Caki2 (cell line): ENCODE data around the gene CRYBG3. TPM values are rescaled to one million over a fixed set of nuclear protein-coding genes. Genes with fewer than 3 reads are reported as not detected.

Experiments
- DNase-seq: peaks from one replicate; pipeline ENCODE4 v3.0.0-alpha.2; 2015; ENCODE audit warnings: low read depth
- in situ Hi-C: cut with HindIII; loops from 2 replicates; pipeline ENCODE4 v1.10.0; 2016; ENCODE audit warnings: low sequenced_read_pairs, low pct_unique_long_range_greater_than_20kb, mixed read lengths
- total RNA-seq: library from RNA; depleted of rRNA; stranded (reverse); fragments of >200 nt; shearing (Covaris generic); gene quantifications from 2 replicates; pipeline ENCODE4 v1.2.3, GENCODE V29; 2014; ENCODE audit warnings: low replicate concordance

Gene CRYBG3
- total RNA-seq, 1 experiment from 2014 or later, result 2.0 TPM

DNA sequence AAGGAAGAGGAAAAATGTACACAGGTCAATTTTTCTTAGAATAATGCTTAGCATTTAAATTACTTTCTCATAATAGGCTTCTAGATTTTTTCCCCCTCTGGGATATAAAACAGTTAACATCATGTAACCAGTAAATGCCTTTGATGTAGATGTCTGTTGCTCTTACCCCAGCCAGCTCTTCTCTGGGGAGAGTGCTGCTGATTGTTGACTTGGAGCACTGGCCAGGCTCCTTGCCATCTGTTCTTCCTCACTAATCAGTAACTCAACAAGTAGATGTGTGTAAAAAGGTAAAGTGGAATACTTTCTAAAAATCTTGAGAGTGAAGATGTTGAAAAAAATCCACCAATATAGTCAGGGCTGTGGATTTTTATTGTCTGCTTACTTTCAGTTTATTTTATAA lies 108.2 kb downstream of the CRYBG3 start:
- in situ Hi-C loops, result no loop called here
- DNase-seq, result no peak

- no peak for DNase-seq
- in situ Hi-C loops, result no loop called here
Measured at GRCh38 chr3:97931218-97931617, 109.4 kb downstream of the CRYBG3 start.

GRCh38 chr3:97932387-97932801 lies 110.6 kb downstream of the CRYBG3 start:
- DNase-seq, result no peak
- in situ Hi-C loops, result no loop called here

DNA sequence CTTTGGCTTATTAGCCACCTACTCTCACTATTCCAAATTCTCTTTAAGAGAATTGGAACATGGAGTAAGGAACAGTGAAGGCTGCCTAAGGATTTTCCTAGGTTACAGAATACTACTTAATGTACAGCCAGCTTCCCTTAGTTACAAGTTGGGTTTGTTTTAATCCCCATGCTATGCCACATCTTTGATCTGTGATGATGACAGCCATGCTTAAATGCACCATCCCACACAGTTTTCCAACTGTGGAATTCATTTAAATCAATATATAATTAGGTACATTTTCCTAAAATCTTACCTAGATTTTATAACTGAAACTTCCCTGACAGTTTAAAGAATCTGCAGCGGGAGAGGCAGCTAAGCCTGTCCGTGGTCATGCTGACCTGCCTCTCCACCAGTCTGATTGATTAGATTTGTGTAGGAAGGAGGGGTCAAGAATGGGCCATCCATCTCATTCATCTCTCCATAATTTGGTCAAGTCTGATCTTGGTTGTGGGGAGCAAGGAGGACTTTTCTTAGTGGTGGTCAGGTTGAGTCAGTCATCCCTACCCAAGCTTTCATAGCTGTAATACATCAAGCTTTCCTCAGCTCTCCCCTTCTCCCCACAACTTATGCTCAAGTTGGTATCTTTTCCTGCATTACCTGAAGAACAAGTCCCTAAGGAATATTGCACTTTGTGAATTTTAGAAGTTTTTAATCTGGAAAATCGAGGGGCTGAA lies 113.3 kb downstream of the CRYBG3 start:
- DNase-seq, result no peak
- in situ Hi-C loops, result no loop called here

GRCh38 chr3:97935842-97936241 lies 114.0 kb downstream of the CRYBG3 start:
- DNase-seq, result no peak
- in situ Hi-C loops, result no loop called here

- in situ Hi-C loops, result no loop called here
- DNase-seq, result no peak
Measured at GRCh38 chr3:97937205-97937604, 115.4 kb downstream of the CRYBG3 start.

- in situ Hi-C loops, result no loop called here
- no peak for DNase-seq
Measured at GRCh38 chr3:97938444-97938843, 116.6 kb downstream of the CRYBG3 start.

DNA sequence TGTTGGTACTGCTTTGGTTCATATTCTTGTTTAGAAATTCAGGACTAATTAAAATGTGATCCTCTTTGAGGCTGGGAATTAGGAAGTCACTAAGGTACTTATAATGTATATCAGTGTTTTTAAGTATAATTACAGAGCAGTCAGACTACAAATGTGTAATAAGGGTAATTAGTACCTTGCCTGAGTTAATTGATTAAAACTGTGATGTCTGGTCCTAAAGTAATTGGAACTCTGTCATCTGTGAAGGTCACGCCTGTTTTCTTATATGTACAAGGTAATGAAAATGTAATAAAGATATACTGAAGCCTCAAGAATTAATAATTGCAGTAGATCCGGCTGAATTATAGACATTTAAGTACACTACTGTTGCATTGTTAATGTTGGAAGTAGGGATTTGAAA lies 117.6 kb downstream of the CRYBG3 start:
- in situ Hi-C loops, result no loop called here
- no peak for DNase-seq

DNA sequence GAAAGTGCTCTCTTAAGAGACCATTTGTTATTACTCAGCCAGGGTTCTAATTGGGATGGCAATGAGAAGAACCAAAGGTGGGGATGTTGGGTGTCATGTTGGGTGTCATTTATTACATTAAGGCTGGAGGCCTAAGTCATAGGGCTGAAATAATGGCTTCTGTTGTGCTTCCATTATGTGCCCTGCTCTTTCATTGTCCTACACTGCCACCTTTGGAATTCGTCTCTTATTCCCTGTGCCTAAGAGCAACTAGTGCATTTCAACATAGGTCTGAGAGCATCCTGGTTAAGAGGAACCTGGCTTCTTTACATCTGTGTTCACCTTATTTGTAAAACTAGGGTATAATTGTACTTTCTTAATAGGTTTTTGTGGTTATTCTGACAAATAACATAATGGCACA lies 118.2 kb downstream of the CRYBG3 start:
- DNase-seq, result no peak
- in situ Hi-C loops, result no loop called here

GRCh38 chr3:97942801-97943546 lies 121.2 kb downstream of the CRYBG3 start:
- no peak for DNase-seq
- in situ Hi-C loops, result no loop called here

DNA sequence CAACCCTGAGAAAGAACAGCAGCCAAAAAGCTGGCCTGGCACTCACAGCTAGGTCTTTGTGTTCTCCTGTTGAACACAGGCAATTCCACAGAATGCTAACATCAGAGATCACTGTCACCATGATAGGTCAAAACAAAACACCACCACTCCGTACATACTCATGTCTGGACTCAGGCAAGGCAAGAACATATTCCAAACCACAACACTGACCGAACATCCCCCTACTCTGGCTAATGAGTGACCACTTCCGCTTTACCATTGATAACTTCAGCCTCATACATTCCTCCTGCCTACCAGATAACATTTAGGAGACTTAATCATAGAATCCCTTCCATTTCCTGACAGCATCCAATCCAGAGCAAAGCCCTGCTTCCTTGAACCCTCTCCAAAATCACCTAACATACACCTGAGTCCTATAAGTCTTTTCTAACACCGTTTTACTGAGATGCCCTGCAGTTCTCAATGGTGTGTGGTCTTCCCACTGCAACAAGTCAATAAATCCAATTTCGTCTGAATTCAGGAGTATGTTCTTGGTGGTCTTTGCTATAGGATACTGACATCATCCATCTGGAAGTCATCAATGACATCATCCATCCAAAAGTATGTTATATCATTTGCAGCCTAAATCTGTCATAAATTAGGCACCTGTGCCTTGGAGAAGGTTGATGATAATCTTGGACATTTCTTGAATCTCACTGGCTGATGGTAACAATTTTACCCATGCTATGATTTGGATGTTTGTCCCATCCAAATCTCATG lies 126.7 kb downstream of the CRYBG3 start:
- DNase-seq, result no peak
- in situ Hi-C loops, result no loop called here

DNA sequence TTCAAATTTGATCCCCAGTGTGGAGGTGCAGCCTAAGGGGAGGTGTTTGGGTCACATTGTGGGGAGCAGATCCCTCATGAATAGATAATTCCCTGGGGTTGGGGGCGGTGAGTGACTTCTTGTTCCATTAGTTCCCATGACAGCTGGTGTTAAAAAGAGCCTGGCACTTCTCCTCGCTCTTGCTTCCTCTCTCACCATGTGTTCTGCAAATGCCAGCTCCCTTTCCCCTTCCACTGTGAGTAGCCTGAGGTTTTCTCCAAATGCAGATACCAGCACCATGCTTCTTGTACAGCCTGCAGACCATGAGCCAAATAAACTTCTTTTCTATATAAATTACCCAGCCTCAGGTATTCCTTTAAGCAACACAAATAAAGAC lies 127.3 kb downstream of the CRYBG3 start:
- in situ Hi-C loops, result no loop called here
- DNase-seq, result no peak

GRCh38 chr3:97949743-97950142 lies 127.9 kb downstream of the CRYBG3 start:
- in situ Hi-C loops, result no loop called here
- DNase-seq, result no peak

DNA sequence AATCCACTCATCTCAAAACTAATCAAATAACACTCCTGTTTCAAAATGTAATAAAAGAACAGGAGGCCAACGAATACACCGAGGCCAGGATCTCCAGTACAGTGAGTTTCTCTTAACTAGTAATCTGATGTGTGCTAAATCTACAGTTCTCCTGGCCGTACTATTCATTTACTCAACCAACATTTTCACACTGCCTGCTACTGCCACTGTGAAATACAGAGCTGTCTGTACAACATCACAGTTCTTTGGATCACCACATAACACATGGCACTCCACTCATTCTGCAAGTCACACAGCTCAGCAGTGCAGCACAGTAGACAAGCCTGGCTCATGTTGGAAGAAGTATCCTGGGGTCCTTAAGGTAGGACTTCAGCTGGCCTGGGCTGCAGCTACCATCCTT lies 128.5 kb downstream of the CRYBG3 start:
- no peak for DNase-seq
- in situ Hi-C loops, result no loop called here

GRCh38 chr3:97952280-97952679 lies 130.5 kb downstream of the CRYBG3 start:
- in situ Hi-C loops, result no loop called here
- no peak for DNase-seq

DNA sequence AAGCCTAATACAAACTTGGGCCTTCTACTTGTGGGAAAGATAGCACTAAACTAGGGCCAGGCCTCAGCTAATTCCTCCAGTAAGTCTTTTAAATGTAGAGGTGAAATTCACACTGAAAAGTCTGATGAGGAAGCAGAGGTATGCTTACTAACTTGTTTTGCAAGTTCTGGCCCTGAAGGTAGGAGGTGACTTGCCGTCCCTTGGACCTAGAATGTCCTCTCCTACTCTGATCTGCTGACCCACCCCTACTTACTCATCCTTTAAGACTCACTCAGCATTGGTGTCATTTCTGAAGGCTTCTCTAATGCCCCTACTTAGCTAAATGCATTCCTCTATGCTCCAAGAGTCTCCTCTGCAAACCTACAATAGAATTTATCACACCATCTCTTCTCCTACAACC lies 131.1 kb downstream of the CRYBG3 start:
- in situ Hi-C loops, result no loop called here
- DNase-seq, result no peak

GRCh38 chr3:97954228-97954827 lies 132.5 kb downstream of the CRYBG3 start:
- in situ Hi-C loops, result no loop called here

GRCh38 chr3:97956051-97956450 lies 134.2 kb downstream of the CRYBG3 start:
- in situ Hi-C loops, result no loop called here
- DNase-seq, result no peak

More at GRCh38 chr3:97954228-97954827, 132.5 kb downstream of the CRYBG3 start:
- DNase-seq, result no peak
